GM12891 (cell line): ENCODE measurements around the gene KRTAP10-7.
"Not testable (repeated sequence)": the region's sequence is repeated elsewhere in the genome, so short reads cannot be mapped to it uniquely, and the experiment has no call there.

Source experiments
- DNase-seq: peaks from one replicate; pipeline ENCODE4 v3.0.0; 2011; ENCODE audit warnings: low spot score; ENCODE audit not compliant: insufficient read length
- FAIRE-seq: peaks from 2 replicates; lab custom pipeline; 2011; peaks lifted over from hg19 to GRCh38; lab: Jason Lieb, UNC
- PAX5 ChIP-seq: IDR thresholded peaks from 2 replicates; pipeline ENCODE4 v1.6.1; 2011; ENCODE audit warnings: low read length, moderate library complexity, mild to moderate bottlenecking; ENCODE audit not compliant: insufficient read depth, severe bottlenecking
- POLR2A ChIP-seq: IDR thresholded peaks from 2 replicates; pipeline ENCODE4 v1.6.1; 2011; ENCODE audit warnings: low read depth, low read length, control low read depth
- POLR2AphosphoS5 ChIP-seq: IDR thresholded peaks from 2 replicates; pipeline ENCODE4 v1.6.1; 2011; ENCODE audit warnings: low read depth, low read length, control low read depth
- POU2F2 ChIP-seq: IDR thresholded peaks from 2 replicates; pipeline ENCODE4 v1.6.1; 2011; ENCODE audit warnings: low read depth, mild to moderate bottlenecking, control low read depth, low read length, moderate library complexity
- SPI1 ChIP-seq: IDR thresholded peaks from 2 replicates; pipeline ENCODE4 v1.6.1; 2011; ENCODE audit warnings: low read depth, low read length, control low read depth
- TAF1 ChIP-seq: IDR thresholded peaks from 2 replicates; pipeline ENCODE4 v1.6.1; 2011; ENCODE audit warnings: low read depth, low read length, control low read depth

KRTAP10-7 gene

GRCh38 chr21:44618909-44619308, 18.5 kb downstream of the KRTAP10-7 start:
- no peak for DNase-seq
- FAIRE-seq = no peak
- TF ChIP-seq POU2F2 (no peak), POLR2AphosphoS5 (no peak), POLR2A (no peak), PAX5 (no peak), SPI1 (no peak), TAF1 (no peak)

- no peak for DNase-seq
- TF ChIP-seq POLR2AphosphoS5 (no peak), POLR2A (no peak), SPI1 (no peak), TAF1 (no peak), POU2F2 (no peak), PAX5 (no peak)
- no peak for FAIRE-seq
Observed at GRCh38 chr21:44619886-44620285, 19.5 kb downstream of the KRTAP10-7 start.

GRCh38 chr21:44623575-44623974, 23.2 kb downstream of the KRTAP10-7 start:
- TF ChIP-seq SPI1 = no peak
- no peak for TF ChIP-seq TAF1
- no peak for TF ChIP-seq POU2F2
- no peak for TF ChIP-seq PAX5
- no peak for TF ChIP-seq POLR2AphosphoS5
- TF ChIP-seq POLR2A = no peak
- DNase-seq (no peak), FAIRE-seq (no peak)

GRCh38 chr21:44625756-44626155, 25.4 kb downstream of the KRTAP10-7 start:
- DNase-seq = no peak
- FAIRE-seq = no peak
- no peak for TF ChIP-seq POU2F2
- TF ChIP-seq SPI1 = no peak
- TF ChIP-seq PAX5 = no peak
- no peak for TF ChIP-seq POLR2A
- no peak for TF ChIP-seq TAF1
- no peak for TF ChIP-seq POLR2AphosphoS5

- FAIRE-seq (no peak), DNase-seq (no peak)
Observed at GRCh38 chr21:44626262-44626661, 25.9 kb downstream of the KRTAP10-7 start.

GRCh38 chr21:44626673-44627143, 26.3 kb downstream of the KRTAP10-7 start, which contains the start of gene KRTAP10-9:
TSS of gene KRTAP10-9 (plus strand) at chr21:44627093. CDS start at chr21:44627172, 79 bp downstream.
- TF ChIP-seq POLR2A (no peak), POLR2AphosphoS5 (no peak), POU2F2 (no peak), PAX5 (no peak), TAF1 (no peak), SPI1 (no peak)
- no peak for FAIRE-seq
- DNase-seq = no peak

More at GRCh38 chr21:44626262-44626661, 25.9 kb downstream of the KRTAP10-7 start:
- no peak for TF ChIP-seq TAF1
- no peak for TF ChIP-seq SPI1
- no peak for TF ChIP-seq POU2F2
- TF ChIP-seq PAX5 = no peak
- TF ChIP-seq POLR2AphosphoS5 = no peak
- TF ChIP-seq POLR2A = no peak

- DNase-seq, FAIRE-seq: not testable (repeated sequence)
Observed at GRCh38 chr21:44627181-44627822, 26.9 kb downstream of the KRTAP10-7 start.

- not testable (repeated sequence) for FAIRE-seq, DNase-seq
Observed at GRCh38 chr21:44627831-44628233, 27.4 kb downstream of the KRTAP10-7 start.

- TF ChIP-seq POLR2AphosphoS5 (no peak), POLR2A (no peak)
- FAIRE-seq (no peak), DNase-seq (no peak)
Observed at GRCh38 chr21:44628707-44629391, 28.5 kb downstream of the KRTAP10-7 start.

- TF ChIP-seq POLR2AphosphoS5 = no peak
- no peak for TF ChIP-seq POU2F2
- no peak for TF ChIP-seq SPI1
- TF ChIP-seq TAF1 = no peak
- no peak for TF ChIP-seq POLR2A
- no peak for TF ChIP-seq PAX5
- no peak for DNase-seq
- no peak for FAIRE-seq
Observed at GRCh38 chr21:44630440-44630839, 30.0 kb downstream of the KRTAP10-7 start.

GRCh38 chr21:44632067-44632466, 31.7 kb downstream of the KRTAP10-7 start:
- DNase-seq (no peak), FAIRE-seq (no peak)
- TF ChIP-seq SPI1 (no peak), POLR2A (no peak), TAF1 (no peak), POLR2AphosphoS5 (no peak), POU2F2 (no peak), PAX5 (no peak)
